Subcutaneous abdominal adipose tissue (tissue), 5 donors: Measurements from ENCODE around the gene QRICH1.
A peak's percentile ranks its signal among the peaks of the same experiment; 100 is the strongest.

Source experiments
- H3K27ac ChIP-seq: one replicate; pipeline ENCODE4 v1.7.0; 2013; ENCODE audit warnings: low read depth, mild to moderate bottlenecking, inconsistent platforms, low read length, moderate library complexity
- H3K27me3 ChIP-seq, 5 donors: one replicate each; pipeline ENCODE4 v1.7.0; 2013; ENCODE audit warnings: low read length in 5 of 5, inconsistent platforms in 1 of 5; ENCODE audit not compliant: control insufficient read depth in 5 of 5, insufficient read depth in 4 of 5
- H3K36me3 ChIP-seq, 5 donors: one replicate each; pipeline ENCODE4 v1.7.0; 2013; ENCODE audit warnings: low read length in 5 of 5; ENCODE audit not compliant: control insufficient read depth in 5 of 5, insufficient read depth in 5 of 5
- H3K4me1 ChIP-seq, 5 donors: one replicate each; pipeline ENCODE4 v1.7.0; 2013; ENCODE audit warnings: low read length in 5 of 5, mild to moderate bottlenecking in 3 of 5, moderate library complexity in 1 of 5; ENCODE audit not compliant: control insufficient read depth in 5 of 5, insufficient read depth in 5 of 5
- H3K4me3 ChIP-seq, 5 donors: one replicate each; pipeline ENCODE4 v1.7.0; 2013; ENCODE audit warnings: low read length in 5 of 5, low read depth in 1 of 5
- H3K9ac ChIP-seq, 5 donors: one replicate each; pipeline ENCODE4 v1.7.0; 2013; ENCODE audit warnings: low read length in 5 of 5, mild to moderate bottlenecking in 4 of 5, moderate library complexity in 3 of 5
- H3K9me3 ChIP-seq, 5 donors: one replicate each; pipeline ENCODE4 v1.7.0; 2013; ENCODE audit warnings: low read length in 5 of 5; ENCODE audit not compliant: control insufficient read depth in 5 of 5
- donor health status: healthy.
- donor health status: healthy.
- donor health status: healthy.
- donor health status: healthy.
- donor health status: healthy.

Gene QRICH1

DNA sequence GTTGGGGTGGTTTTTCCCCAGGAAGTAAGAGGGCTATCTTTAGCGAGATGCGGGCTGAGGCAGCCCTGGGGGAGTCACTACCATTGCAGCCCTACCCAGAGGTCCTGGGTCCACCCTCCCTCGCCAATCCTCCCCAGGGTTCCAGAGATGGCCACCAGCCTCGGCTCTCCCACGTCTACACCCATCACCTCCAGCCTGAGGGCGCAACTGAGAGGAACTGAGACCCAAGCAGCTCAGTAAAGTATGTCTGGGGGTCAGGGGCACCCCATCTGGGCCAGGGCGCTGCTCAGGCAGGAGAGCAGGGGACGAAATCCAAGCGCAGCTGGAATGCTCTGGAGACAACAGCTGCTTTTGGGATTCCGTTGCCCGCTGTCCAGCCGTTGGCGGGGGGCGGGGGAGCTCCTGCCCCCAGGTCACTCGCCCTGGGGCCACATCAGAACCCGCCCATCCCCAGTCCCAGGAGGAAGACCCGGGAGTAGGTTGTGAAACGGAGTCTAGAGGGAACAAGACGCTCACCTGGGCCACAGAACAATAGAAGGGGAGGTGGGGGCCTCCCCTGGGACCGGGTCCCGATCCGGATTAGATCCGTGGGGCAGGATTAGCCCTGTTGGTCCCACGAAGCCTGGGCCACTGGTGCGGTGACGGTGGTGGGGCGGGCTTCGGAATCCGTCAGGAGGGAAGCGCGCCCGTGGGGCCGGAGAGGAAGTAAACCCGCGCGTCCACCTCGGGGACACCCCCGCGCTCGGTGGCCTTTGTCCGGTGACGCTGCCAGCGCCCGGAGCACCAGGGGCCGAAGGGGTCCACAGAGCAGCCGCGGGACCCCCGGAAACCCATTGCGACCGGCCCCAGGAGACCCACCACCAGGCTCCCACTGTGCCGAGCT, 73.3 kb downstream of the QRICH1 start:
- H3K4me3 ChIP-seq, result peak overlapping the region; percentile 62 to 95 (median 84)
- peak overlapping the region; percentile 52 to 98 (median 96) for H3K9ac ChIP-seq
- peak overlapping the region; percentile 98 for H3K27ac ChIP-seq
- no peaks in the 10 kb centered on the region for H3K27me3 ChIP-seq
- H3K36me3 ChIP-seq, result peaks cover 0 to 41% (median 35%) of the 10 kb centered on the region in 5 donors
- H3K4me1 ChIP-seq, result peaks cover 10 to 72% (median 55%) of the 10 kb centered on the region in 5 donors
- no peaks in the 10 kb centered on the region for H3K9me3 ChIP-seq

DNA sequence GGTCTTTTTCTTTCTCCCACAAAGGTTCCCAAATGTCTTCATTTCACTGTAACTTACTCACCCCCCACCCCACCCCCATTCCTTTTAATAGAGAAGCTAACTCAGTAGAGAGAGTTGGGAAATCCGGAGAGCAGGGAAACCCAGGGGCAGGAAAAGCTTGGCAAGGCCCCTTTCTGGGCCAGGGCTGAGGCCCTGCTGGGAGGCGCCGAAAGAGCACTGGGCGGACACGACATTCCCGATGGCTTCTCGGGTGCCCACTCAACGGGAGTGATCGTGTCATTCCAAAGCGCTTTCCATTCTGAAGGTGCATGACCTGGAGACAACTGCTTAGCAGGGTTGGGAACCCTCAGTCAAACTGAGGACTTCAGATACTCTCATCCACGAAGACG, 73.9 kb downstream of the QRICH1 start:
- Histone ChIP-seq H3K36me3 (peaks cover 0 to 41% (median 35%) of the 10 kb centered on the region in 5 donors), H3K4me3 (peak overlapping the region; percentile 62 to 95 (median 84)), H3K9me3 (no peaks in the 10 kb centered on the region), H3K9ac (peak overlapping the region in 4 of 5 donors; percentile 52 to 98 (median 90)), H3K27me3 (no peaks in the 10 kb centered on the region), H3K4me1 (peaks cover 10 to 66% (median 50%) of the 10 kb centered on the region in 5 donors), H3K27ac (peak overlapping the region; percentile 98)

DNA sequence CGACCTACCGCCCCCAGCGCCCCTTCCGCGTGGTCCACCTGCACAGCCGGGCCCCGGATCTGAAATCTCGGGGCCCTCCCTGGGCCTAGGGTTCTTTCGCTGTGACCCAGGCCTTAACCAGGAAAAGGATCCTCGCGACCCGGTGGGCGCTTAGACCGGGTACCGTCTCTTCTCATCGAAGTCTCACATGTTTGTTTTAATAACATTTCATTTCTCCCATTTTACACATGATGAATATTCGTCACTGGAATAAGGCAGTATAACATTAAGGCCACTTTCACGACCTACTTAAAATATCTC, 75.2 kb downstream of the QRICH1 start:
- Histone ChIP-seq H3K27me3 (no peaks in the 10 kb centered on the region), H3K4me3 (peak overlapping the region; percentile 62 to 89 (median 83)), H3K4me1 (peaks cover 10 to 58% (median 50%) of the 10 kb centered on the region in 5 donors), H3K9me3 (no peaks in the 10 kb centered on the region), H3K9ac (peak overlapping the region in 4 of 5 donors; percentile 40 to 76 (median 53)), H3K36me3 (peaks cover 0 to 40% (median 33%) of the 10 kb centered on the region in 5 donors), H3K27ac (no peak overlapping the region)

DNA sequence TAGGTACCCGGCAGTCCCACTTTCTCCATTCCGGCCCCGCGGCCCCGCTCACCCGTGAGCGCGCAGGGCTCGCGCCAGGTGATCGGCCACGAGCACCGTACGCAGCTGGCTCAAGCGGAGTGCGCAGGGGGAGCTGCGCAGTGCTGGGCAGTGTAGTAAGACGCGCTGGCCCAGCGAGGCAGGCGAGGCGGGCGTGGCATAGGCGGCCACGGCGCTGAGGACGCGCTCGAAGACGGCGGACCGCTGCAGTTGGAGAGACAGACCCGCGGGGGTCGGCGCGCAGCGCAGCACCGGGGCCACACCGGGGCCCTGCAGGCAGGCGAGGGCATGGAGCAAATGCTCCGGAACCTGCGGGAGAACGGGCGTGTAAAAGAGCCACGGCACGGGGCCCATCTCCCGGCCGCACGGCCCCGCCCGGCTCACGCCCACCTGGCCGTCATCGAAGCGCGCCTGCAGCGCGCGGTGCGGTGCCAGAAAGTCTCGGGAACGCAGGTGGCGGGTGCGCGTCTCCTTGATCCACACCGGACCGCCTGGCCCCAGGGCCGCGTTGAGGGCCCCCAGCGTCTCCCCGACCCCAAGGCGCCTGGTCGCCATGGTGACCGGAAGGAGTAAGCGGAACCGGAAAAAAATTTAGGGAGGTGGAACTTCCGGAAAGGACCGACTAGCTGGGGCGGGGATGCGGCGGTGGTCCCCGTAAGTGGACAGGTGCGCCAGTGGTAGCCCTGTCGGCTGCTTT, 75.7 kb downstream of the QRICH1 start, which contains the start of gene DALRD3:
DALRD3 (minus strand) TSS at position 610 of the 736 bp plus-strand sequence; CDS start at position 594, 16 bp downstream.
- Histone ChIP-seq H3K27ac (peak within 1 kb of the TSS; percentile 98), H3K36me3 (peaks cover 0 to 40% (median 36%) of the 10 kb centered on the region in 5 donors), H3K4me1 (peaks cover 10 to 56% (median 47%) of the 10 kb centered on the region in 5 donors), H3K9ac (peak within 1 kb of the TSS in 4 of 5 donors; percentile 40 to 76 (median 53)), H3K4me3 (peak within 1 kb of the TSS; percentile 62 to 89 (median 83)), H3K9me3 (no peaks in the 10 kb centered on the region), H3K27me3 (no peaks in the 10 kb centered on the region)

DNA sequence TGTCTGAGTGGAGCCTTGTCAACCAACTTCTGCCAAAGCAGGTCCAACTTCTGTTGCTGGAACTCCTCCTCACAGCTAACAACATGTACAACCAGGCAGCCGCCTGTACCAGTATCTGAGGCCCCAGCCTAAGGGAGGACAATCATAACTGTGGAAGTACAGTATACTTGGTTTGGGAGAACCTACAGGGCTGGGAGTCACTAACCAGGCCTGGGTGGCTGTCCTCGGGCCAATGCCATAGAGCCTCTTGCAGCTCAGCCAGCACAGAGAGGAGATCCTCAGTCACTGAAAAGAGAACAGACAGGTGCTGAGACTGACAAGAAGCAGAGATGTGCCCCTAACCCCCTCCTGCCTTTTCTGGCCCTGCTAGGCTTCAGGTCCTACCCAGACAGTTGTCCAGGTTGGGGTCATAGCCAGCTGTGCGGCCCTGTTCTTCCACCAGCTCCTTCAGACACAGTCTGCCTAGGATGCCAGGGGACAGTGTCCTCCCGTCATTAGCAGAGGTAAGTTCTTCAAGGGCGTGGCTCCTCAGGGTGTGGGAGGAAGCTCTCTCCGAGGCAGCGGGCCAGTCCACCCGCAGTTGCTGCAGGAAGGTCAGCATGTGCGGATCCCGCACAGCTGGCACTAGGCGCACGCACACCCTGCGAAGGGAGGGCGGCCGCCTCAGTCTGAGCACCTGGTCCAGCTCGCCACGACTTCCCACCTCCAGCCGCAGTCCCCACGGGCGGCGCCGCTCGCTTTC, 76.5 kb downstream of the QRICH1 start:
- Histone ChIP-seq H3K27me3 (no peaks in the 10 kb centered on the region), H3K4me1 (peaks cover 5 to 48% (median 40%) of the 10 kb centered on the region in 5 donors), H3K9me3 (no peaks in the 10 kb centered on the region), H3K4me3 (peak overlapping the region; percentile 41 to 89 (median 83)), H3K9ac (peak overlapping the region in 4 of 5 donors; percentile 40 to 76 (median 53)), H3K36me3 (peaks cover 0 to 46% (median 41%) of the 10 kb centered on the region in 5 donors), H3K27ac (no peak overlapping the region)

DNA sequence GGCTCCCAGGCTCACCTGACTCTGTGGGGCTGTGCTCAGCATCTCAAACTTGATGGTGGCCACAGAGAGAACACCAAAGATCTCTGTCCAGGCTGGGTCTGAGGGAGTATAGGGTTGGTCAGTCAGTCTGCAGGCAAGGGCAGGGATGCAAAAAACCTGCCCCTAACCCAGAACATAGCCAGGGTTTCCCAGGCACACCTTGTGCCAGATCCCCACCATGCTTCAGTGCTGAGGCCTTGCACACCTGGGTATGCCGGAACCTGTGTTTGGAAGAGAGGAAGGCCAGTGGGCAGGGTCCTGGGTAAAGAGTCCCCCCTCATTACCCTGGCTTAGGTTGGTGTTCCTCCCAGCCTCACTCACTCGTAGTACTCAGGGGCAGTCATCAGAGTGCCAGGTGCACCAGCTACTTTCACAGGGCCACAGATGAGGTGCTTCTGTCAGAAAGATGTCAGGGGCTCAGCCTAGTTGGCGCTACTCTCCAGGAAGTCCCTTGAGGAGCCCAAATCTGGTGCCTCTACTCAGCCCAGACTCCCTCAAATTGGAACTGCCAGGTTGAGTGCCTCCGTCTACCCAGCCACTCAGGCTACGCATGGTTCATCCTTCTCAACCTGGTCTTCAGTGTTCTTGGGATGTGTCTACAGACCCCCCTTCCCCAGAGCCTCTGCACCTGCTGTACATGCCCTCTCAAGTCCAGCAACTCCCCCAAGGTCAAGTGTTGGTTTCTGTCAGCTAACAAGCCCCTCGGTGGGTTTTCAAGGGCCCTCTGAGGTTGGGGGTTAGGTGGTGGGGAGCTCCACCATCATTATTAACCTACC, 77.2 kb downstream of the QRICH1 start:
- no peaks in the 10 kb centered on the region for H3K27me3 ChIP-seq
- H3K9me3 ChIP-seq, result no peaks in the 10 kb centered on the region
- H3K27ac ChIP-seq, result no peak overlapping the region
- H3K9ac ChIP-seq, result no peak overlapping the region
- H3K36me3 ChIP-seq, result peaks cover 0 to 53% (median 49%) of the 10 kb centered on the region in 5 donors
- H3K4me1 ChIP-seq, result peaks cover 5 to 44% (median 37%) of the 10 kb centered on the region in 5 donors
- no peak overlapping the region for H3K4me3 ChIP-seq

DNA sequence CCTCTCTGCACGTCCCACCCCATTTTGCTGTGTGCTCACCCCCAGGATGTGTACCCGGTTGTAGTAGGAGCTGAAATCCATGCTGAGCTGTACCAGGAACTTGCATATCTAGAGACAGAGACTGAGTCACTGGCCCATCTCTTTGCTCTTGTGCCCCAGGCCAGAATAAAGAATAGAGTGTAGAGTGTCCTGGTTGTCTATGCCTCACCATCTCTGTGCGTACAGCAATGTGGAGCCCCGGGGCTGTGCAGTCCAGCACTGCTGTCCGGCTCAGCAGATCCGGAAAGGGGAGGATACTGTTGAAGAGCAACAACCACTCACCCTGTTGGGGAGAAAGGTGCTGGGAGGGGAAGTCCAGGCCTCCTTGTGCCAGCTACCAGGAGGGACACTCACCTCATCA, 78.1 kb downstream of the QRICH1 start:
- no peaks in the 10 kb centered on the region for H3K9me3 ChIP-seq
- peaks cover 0 to 56% (median 53%) of the 10 kb centered on the region in 5 donors for H3K36me3 ChIP-seq
- H3K27ac ChIP-seq, result no peak overlapping the region
- H3K27me3 ChIP-seq, result no peaks in the 10 kb centered on the region
- no peak overlapping the region for H3K4me3 ChIP-seq
- no peak overlapping the region for H3K9ac ChIP-seq
- peaks cover 5 to 37% (median 35%) of the 10 kb centered on the region in 5 donors for H3K4me1 ChIP-seq

DNA sequence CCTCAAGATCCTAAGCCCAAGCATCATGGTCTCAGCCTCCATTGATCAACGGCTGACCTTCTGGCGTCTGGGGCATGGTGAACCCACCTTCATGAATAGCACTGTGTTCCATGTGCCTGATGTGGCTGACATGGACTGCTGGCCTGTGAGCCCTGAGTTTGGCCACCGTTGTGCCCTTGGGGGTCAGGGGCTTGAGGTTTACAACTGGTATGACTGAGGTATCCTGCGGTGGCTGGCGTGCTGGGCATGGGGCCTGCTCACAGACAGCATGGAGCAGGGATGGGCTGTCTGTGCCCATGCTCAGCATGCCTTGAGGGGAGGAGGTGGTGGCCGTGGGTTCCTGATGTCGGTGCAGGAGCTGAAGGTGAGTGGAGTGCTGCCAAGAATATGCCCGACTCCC, 78.8 kb downstream of the QRICH1 start:
- Histone ChIP-seq H3K27me3 (no peaks in the 10 kb centered on the region), H3K9ac (no peak overlapping the region), H3K36me3 (peaks cover 0 to 56% (median 53%) of the 10 kb centered on the region in 5 donors), H3K4me1 (peaks cover 3 to 30% (median 28%) of the 10 kb centered on the region in 5 donors), H3K4me3 (no peak overlapping the region), H3K27ac (no peak overlapping the region), H3K9me3 (no peaks in the 10 kb centered on the region)
